Brain pericyte (primary cell): ENCODE results near the gene RELL1.
"Not testable (repeated sequence)": the region's sequence is repeated elsewhere in the genome, so short reads cannot be mapped to it uniquely, and the experiment has no call there.

ENCODE experiments used
- DNase-seq: peaks from one replicate; pipeline ENCODE4 v3.0.0-alpha.2; 2012; ENCODE audit warnings: low read depth, low spot score

RELL1 gene

DNA sequence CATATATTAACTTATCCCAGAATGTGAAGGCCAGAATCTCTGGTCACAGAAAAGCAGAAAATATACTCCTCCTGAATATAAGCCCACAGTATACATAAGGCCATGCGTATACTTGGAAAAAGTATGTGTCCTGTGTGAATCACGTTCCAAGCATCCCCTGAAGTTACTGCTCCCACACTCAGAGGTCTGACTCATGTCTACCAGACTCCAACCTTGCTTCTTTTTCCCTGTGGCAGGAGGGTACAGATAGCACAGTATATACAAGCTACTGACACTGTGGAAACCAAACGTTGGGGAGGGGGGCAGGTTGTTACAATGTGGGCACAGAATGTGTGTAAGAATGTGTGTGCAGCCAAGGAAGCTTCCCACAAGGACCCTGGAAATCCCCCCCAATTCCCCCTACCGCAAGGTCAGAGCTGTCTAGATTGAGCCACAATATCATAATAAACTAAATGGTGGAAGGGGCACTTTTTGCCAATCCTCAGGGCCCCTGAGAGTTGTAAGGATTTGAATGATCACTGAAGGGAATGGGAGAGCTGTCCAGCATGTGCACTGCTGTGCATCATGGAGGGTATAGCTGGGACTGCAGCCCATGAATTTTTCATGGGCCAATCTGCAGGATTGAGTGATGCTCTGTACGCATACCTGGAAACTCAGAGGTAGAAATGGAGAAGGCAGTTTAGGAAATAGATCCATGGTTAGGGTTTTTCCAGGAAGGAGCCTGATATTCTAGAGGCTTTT, 7.4 kb upstream of the RELL1 start:
- DNase-seq = no peak

DNA sequence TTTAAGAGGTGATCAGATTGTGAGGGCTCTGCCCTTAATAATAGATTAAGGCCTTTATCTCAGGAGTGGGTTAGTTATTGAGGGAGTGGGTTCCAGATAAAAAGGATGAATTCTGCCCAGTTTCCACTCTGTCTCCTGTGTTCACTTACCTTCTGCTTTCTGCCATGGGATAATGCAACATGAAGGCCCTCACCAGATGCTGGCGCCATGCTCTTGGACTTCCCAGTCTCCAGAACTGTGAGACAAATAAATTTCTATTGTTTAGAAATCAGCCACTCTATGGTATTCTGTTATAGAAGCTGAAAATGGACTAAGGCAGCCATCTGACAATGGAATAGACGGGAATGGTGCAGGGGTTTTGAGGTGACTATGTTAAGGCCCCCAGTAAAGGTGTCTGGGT, 6.9 kb upstream of the RELL1 start:
- DNase-seq = no peak

GRCh38 chr4:37690976-37691375, 4.8 kb upstream of the RELL1 start:
- no peak for DNase-seq

GRCh38 chr4:37689353-37690095, 3.3 kb upstream of the RELL1 start:
- DNase-seq = no peak

DNA sequence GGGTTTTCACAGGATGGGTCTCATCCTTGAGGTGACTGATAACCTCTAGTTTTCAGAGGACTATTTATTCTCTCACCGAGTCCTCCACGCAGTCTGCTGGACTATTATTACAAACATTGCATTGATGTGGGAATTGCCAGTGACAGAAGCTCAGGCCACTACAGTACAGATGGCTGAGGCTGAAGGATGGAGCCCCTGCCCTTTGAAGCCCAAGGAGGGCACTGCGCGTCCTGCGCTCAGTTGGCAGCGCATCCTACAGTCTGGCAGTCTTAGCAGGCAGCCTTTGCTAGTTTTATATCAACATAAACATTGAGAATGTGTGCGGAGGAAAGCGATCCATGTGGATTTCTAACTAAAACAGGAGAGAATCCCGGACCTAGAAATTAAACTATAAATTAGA, 1.5 kb upstream of the RELL1 start:
- no peak for DNase-seq

GRCh38 chr4:37687194-37687562, 1.0 kb upstream of the RELL1 start:
- no peak for DNase-seq

DNA sequence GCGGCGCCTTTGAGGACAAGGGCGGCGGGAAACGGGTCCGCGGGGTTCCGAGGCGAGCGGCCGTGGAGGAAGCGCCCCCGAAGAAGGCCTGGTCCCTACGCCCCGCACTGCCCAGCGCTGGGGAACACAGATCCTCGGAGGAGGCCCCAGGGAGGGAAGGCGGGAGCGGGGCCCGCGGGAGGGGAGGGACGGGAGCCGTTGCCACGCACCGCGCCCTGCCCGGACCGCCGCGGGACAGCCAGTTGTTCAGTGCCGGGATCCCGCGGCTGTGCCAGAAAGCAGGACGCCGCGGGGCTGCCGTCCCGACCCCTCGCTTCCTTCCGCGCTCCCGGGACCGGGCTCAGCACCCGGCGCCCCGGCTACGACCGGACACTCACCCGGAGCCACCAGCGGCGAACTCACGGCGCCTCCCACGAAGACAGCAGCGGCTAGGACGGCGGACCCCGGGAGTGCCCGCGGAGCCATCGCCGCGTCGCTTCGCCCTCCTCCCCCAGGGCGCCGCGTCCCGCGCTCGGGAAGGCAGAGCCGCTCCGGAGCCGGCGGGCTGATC, 278 bp downstream of the RELL1 start:
- no peak for DNase-seq

- no peak for DNase-seq
Observed at GRCh38 chr4:37685161-37685822, 884 bp downstream of the RELL1 start.

DNA sequence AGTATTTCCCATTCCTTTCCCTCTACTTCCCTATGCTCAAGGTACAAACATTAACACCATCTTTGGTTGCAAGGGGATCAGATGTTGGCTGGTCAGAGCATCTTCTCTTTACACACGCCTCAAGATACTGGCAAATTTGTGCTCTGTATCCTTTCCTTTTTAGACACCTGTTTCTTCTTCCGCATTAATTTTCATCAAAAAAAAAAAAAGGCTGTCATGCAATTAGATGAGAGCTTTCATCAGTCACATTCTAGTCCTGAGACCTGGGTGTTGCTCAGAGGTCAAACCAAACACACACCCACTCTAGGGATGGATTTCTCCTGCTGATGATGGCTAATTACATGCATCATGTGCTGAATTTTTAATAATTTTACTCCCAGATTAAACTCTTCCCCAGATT, 2.0 kb downstream of the RELL1 start:
- no peak for DNase-seq

DNA sequence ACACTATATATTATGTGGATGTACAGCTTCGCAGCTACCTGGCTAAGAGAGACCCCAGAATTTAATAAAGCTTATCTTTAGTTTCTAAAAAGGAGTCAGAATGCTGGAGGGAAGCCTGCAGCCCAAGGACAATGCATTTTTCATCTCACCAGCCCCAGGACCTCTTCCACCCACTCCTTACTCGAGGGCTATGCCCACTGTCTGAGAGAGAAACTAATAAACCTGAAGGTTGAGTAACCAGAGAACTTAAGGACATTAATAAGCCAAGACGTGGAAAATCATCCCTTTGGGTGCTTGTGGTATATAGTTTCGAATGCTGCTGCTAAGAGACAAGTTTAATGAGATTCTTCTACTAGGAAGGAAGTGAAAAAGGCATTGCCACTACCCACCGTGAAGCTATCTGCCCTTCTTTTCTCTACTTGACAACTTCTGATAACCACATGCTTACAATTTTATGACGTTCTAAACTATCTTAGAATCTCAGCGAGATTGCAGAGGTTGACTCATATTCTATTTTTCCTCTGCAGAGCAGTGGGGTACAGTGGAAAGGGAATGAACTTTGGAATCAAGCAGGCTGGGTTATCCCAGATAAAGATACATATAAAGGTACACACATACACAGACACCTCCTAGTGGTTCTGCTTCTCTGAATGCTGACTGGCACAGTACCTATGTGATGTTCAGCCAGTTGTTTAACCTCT, 3.3 kb downstream of the RELL1 start:
- DNase-seq = no peak

GRCh38 chr4:37680089-37680488, 6.1 kb downstream of the RELL1 start:
- DNase-seq = no peak

DNA sequence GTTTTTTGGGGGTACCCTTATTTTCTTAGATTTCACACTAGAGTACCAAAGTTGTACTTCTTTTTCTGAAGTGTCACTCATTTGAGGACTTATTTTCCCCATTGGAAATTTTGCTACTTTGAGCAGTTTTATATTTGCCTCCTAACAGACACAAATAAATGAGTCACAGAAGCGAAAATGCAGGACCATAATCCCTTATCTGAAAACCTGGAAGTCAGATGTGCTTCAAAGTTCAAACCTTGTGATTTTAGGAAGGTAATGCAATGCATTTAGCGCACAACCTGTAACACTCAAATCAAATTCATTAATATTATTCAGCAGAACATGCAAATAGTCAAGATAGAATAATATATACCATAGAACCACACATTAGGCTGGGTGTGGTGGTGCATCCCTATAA, 6.9 kb downstream of the RELL1 start:
- no peak for DNase-seq

DNA sequence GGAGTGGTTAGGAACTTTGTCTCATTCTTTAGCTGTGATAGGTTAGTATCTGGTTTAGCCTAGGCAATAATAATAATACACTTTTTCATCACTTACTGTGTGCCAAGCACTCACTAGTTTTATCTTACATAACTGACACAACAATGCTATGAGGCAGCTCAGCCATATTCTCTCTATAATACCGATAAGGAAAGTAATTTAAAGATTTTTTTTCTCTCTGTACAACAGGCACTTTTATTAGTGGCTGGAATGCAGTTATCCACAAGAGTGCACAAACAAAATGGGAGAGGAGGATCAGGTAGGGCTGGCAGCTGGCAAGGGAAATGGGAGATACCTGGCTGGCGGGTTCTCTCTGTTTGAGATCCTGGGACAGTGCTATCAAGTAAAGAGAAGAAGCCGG, 7.6 kb downstream of the RELL1 start:
- no peak for DNase-seq

DNA sequence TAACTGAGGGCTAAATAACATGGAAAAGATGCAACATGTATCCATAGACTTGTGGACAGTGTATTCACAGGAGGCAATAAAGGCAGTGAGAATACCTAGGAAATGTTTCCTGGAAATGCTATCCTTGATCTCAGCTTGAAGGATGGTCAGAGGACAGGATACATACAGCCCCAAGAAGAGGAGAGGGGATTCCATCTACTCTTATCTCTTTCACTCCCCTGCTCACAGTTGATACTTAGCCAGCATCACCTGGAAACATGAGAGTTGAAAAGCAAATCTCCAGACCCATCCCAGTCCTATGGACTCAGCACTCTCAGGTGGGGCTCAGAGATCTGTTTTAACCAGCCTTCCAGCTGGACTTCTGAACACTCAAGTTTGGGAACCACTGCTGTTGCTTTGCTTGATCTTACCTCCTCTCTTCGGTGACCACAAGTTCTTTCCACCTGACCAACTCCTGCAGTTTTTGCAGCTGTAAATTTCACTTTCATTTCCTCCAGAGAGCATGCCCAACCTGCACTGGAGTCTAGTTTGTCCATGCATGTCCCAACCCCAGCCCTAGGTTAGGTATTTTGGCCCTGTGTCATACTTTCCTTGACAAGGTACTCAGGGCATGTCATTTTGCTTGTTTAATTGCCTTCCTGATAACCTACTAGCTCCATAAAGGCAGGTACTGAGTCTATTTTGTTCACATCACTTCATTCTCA, 10.4 kb downstream of the RELL1 start:
- no peak for DNase-seq

GRCh38 chr4:37674439-37674838, 11.7 kb downstream of the RELL1 start:
- DNase-seq = no peak

- DNase-seq = no peak
Observed at GRCh38 chr4:37673538-37674192, 12.5 kb downstream of the RELL1 start.

DNA sequence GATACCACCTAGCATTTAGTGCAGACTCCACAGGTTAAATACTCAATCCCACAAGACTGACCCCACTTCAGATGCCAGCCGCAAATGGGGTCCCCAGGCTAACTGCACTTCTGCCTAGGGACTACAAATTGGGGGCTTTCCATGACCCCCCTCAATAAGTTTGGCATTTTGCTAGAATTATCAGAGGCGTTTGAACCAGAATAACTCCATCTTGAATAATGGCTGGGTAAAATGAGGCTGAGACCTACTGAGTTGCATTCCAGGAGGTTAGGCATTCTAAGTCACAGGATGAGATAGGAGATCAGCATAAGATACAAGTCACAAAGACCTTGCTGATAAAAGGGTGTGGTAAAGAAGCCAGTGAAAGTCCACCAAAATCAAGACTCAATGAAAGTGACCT, 15.1 kb downstream of the RELL1 start:
- DNase-seq = no peak

GRCh38 chr4:37670249-37670648, 15.9 kb downstream of the RELL1 start:
- no peak for DNase-seq

- not testable (repeated sequence) for DNase-seq
Observed at GRCh38 chr4:37669124-37669523, 17.1 kb downstream of the RELL1 start.

DNA sequence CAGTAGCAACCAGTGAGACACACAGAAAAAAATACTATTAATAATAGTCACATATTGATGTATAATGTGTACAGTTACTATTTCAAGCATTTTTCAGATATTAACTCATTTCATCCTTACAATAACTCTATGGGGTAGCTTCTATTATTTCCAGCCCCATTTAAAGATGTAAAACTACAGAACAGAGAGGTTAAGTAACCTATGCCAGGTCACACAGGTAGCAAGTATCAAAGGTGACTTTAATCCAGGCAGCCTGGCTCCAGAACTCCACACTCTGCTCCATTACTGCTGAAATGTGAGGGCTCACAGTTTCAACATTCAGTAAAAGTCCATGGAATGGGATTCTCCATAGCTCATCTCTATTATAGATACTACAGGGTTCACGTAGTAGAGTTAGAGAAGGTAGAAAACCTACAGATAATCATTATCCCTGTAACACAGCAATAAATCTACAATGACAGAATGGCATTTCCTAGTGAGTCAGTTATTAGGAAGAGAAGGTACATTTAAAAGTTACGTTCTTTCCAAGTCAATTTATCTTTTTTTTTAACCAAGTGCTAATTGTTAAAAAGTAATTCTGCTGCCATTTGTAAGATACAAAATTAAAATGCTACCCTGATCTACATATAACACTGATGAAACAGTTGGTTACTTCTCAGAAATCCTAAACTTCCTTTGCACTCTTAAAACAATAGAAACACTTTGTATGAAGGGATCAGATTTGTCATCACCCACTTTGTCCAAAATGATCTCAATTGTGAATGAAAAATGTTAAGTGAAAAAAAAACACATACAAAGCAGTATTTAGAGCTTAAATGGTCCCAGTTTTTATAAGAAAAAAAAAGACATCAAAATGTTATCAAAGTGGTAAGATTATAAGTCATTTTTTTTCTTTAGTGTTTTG, 18.7 kb downstream of the RELL1 start:
- no peak for DNase-seq
